Body of pancreas (tissue), 4 donors: ENCODE measurements around the gene PKNOX2. TPM values are rescaled to one million over a fixed set of nuclear protein-coding genes. Genes with fewer than 3 reads are reported as not detected.

Experiments used
- ATAC-seq: fragments of 150-250 bp; one replicate; pipeline ENCODE4 v1.9.1; 2016
- DNase-seq, 4 donors: peaks; one replicate each; pipeline ENCODE4 v3.0.0-alpha.2; 2019
- H3K27ac ChIP-seq, 4 donors: fragments of 200-600 bp; sonication (generic); 1 replicate in 3 of 4; 2 replicates in 1 of 4; pipeline versions ENCODE4 v1.5.1 to v1.6.1; 2016 to 2019; ENCODE audit warnings: mild to moderate bottlenecking in 1 of 4, mixed read lengths in 1 of 4, moderate library complexity in 1 of 4
- H3K27me3 ChIP-seq, 2 donors: fragments of 200-600 bp; sonication (generic); one replicate each; pipeline ENCODE4 v1.6.0; 2016; ENCODE audit warnings: mild to moderate bottlenecking in 1 of 2
- H3K36me3 ChIP-seq, 2 donors: fragments of 200-600 bp; sonication (generic); replicated peaks in 1 of 2; 2 replicates each; pipeline ENCODE4 v1.5.1; 2016; ENCODE audit warnings: low read depth in 2 of 2; ENCODE audit not compliant: insufficient read depth in 1 of 2
- H3K4me1 ChIP-seq: fragments of 200-600 bp; sonication (generic); one replicate; pipeline ENCODE4 v1.6.0; 2016
- H3K4me3 ChIP-seq, 2 donors: fragments of 200-600 bp; sonication (generic); 1 replicate in 1 of 2; 2 replicates in 1 of 2; pipeline ENCODE4 v1.5.1; 2016 to 2019
- H3K9me3 ChIP-seq, 3 donors: fragments of 200-600 bp; sonication (generic); 1 replicate in 2 of 3; 2 replicates in 1 of 3; pipeline ENCODE4 v1.5.1; 2016
- CTCF ChIP-seq, 7 experiments: fragments of 450-650 bp in 4 of 7; fragments of 200-600 bp in 3 of 7; sonication (generic) in 3 of 7; IDR thresholded peaks; one replicate each; pipeline ENCODE4 v1.5.1; 2016 to 2019; ENCODE audit warnings: antibody characterized with exemption in 7 of 7
- POLR2A ChIP-seq, 3 donors: fragments of 450-650 bp; IDR thresholded peaks; one replicate each; pipeline ENCODE4 v1.6.1; 2016; ENCODE audit warnings: antibody characterized with exemption in 3 of 3, mild to moderate bottlenecking in 2 of 3
- WGBS, 2 donors: methylation state at CpG; one replicate each; pipeline ENCODE4 v1.1.5; 2017; 5-methylcytosine and 5-hydroxymethylcytosine counted together
- intact Hi-C: fragments of 100-400 bp; cut with DNase I; formaldehyde crosslinking; loops from one replicate; pipeline ENCODE4 v1.15.1; 2023
- total RNA-seq, 2 donors: library from RNA; depleted of rRNA; stranded (reverse); fragments of >200 nt; gene quantifications; one replicate each; pipeline ENCODE4 v1.1.0, GENCODE V29; 2016

Gene PKNOX2
- total RNA-seq, 2 donors from 2014 or later, result 4.2 to 4.9 TPM

- WGBS, 2 donors, result 86 to 95% methylated on average over 2 of the region's 4 CpGs
- intact Hi-C loops, result loop anchor here (5.0 kb wide), 1 partner anchor 183 kb away; the partner anchor contains the start of gene PKNOX2
- H3K4me1 ChIP-seq, result peaks cover 10% of the 10 kb centered on the region
Observed at GRCh38 chr11:125344846-125345420, 180.4 kb downstream of the PKNOX2 start.

GRCh38 chr11:125345421-125346178 is 181.0 kb downstream of the PKNOX2 start:
- no peaks in the 10 kb centered on the region for H3K27me3 ChIP-seq
- ATAC-seq, result peak; percentile 84
- 18 to 19% methylated on average over 20 of the region's 20 CpGs for WGBS, 2 donors
- TF ChIP-seq CTCF (IDR thresholded peaks at IDR 0.05), result peak; percentile 82 to 97 (median 88)
- no peak for TF ChIP-seq POLR2A (IDR thresholded peaks at IDR 0.05)
- H3K4me3 ChIP-seq, result no peak overlapping the region
- H3K27ac ChIP-seq, result peak overlapping the region in 2 of 4 donors; percentile 13 to 29
- intact Hi-C loops, result loop anchor here (5.0 kb wide), 1 partner anchor 183 kb away; the partner anchor contains the start of gene PKNOX2
- DNase-seq, result peak; percentile 74 to 85 (median 78)
- H3K36me3 ChIP-seq, result no peaks in the 10 kb centered on the region
- H3K4me1 ChIP-seq, result peaks cover 10% of the 10 kb centered on the region
- no peaks in the 10 kb centered on the region for H3K9me3 ChIP-seq

More at GRCh38 chr11:125344846-125345420, 180.4 kb downstream of the PKNOX2 start:
- ATAC-seq, result no peak
- H3K27me3 ChIP-seq, result no peaks in the 10 kb centered on the region
- TF ChIP-seq CTCF (IDR thresholded peaks at IDR 0.05) (no peak), POLR2A (IDR thresholded peaks at IDR 0.05) (no peak)
- no peak for DNase-seq
- H3K4me3 ChIP-seq, result no peak overlapping the region
- peak overlapping the region in 1 of 4 donors; percentile 13 for H3K27ac ChIP-seq
- no peaks in the 10 kb centered on the region for H3K36me3 ChIP-seq
- no peaks in the 10 kb centered on the region for H3K9me3 ChIP-seq

GRCh38 chr11:125346179-125346530 is 181.6 kb downstream of the PKNOX2 start:
- TF ChIP-seq POLR2A (IDR thresholded peaks at IDR 0.05), result no peak
- TF ChIP-seq CTCF (IDR thresholded peaks at IDR 0.05), result no peak
- peak in 1 of 4 donors; percentile 19 for DNase-seq
- ATAC-seq, result peak; percentile 14
- 32 to 33% methylated on average over 6 of the region's 6 CpGs for WGBS, 2 donors
- H3K27me3 ChIP-seq, result no peaks in the 10 kb centered on the region
- peaks cover 10% of the 10 kb centered on the region for H3K4me1 ChIP-seq
- H3K4me3 ChIP-seq, result no peak overlapping the region
- H3K9me3 ChIP-seq, result no peaks in the 10 kb centered on the region
- H3K27ac ChIP-seq, result peak overlapping the region in 1 of 4 donors; percentile 29
- no peaks in the 10 kb centered on the region for H3K36me3 ChIP-seq
- intact Hi-C loops, result loop anchor here (5.0 kb wide), 1 partner anchor 184 kb away; the partner anchor contains the start of gene PKNOX2

GRCh38 chr11:125346565-125347260 is 182.2 kb downstream of the PKNOX2 start:
- no peaks in the 10 kb centered on the region for H3K9me3 ChIP-seq
- WGBS, 2 donors, result 81% methylated on average over 9 of the region's 9 CpGs
- TF ChIP-seq POLR2A (IDR thresholded peaks at IDR 0.05), result no peak
- no peak for TF ChIP-seq CTCF (IDR thresholded peaks at IDR 0.05)
- DNase-seq (no peak), ATAC-seq (no peak)
- intact Hi-C loops, result loop anchor here (5.0 kb wide), 1 partner anchor 184 kb away; the partner anchor contains the start of gene PKNOX2
- no peak overlapping the region for H3K27ac ChIP-seq
- H3K27me3 ChIP-seq, result no peaks in the 10 kb centered on the region
- peaks cover 10% of the 10 kb centered on the region for H3K4me1 ChIP-seq
- H3K4me3 ChIP-seq, result no peak overlapping the region
- H3K36me3 ChIP-seq, result no peaks in the 10 kb centered on the region
